HEK293T (cell line): ENCODE measurements around the gene NECAB3.

ENCODE experiments used
- CTCF ChIA-PET: fragments of 350-600 bp; formaldehyde crosslinking; extraction: SDS; loops from one replicate; lab custom pipeline; 2021; ENCODE audit warnings: antibody characterized with exemption, inconsistent platforms; lab: Yijun Ruan, JAX
- POLR2A ChIA-PET: fragments of 350-600 bp; formaldehyde crosslinking; extraction: SDS; loops from one replicate; lab custom pipeline; 2020; ENCODE audit warnings: antibody characterized with exemption, inconsistent platforms; lab: Yijun Ruan, JAX
- DNase-seq: peaks from one replicate; pipeline ENCODE4 v3.0.0; 2012; ENCODE audit warnings: mixed read lengths; ENCODE audit errors: extremely low spot score
- ARNT ChIP-seq: fragments of 450-650 bp; IDR thresholded peaks from 2 replicates; pipeline ENCODE4 v1.6.1; 2017; ENCODE audit warnings: mild to moderate bottlenecking
- BHLHE40 ChIP-seq: fragments of 450-650 bp; IDR thresholded peaks from 2 replicates; pipeline ENCODE4 v1.6.1; 2016; ENCODE audit warnings: mild to moderate bottlenecking, moderate library complexity, borderline replicate concordance
- CTBP1 ChIP-seq: fragments of 450-650 bp; IDR thresholded peaks from 2 replicates; pipeline ENCODE4 v1.6.1; 2016; ENCODE audit warnings: borderline replicate concordance
- ELF4 ChIP-seq: fragments of 450-650 bp; IDR thresholded peaks from 2 replicates; pipeline ENCODE4 v1.6.1; 2017; ENCODE audit warnings: antibody characterized with exemption
- FOXA1 ChIP-seq: fragments of 450-650 bp; IDR thresholded peaks from 2 replicates; pipeline ENCODE4 v1.6.1; 2016; ENCODE audit warnings: mild to moderate bottlenecking
- FOXK2 ChIP-seq: fragments of 450-650 bp; IDR thresholded peaks from 2 replicates; pipeline ENCODE4 v1.6.1; 2016; ENCODE audit warnings: mild to moderate bottlenecking
- FOXM1 ChIP-seq: fragments of 450-650 bp; IDR thresholded peaks from 2 replicates; pipeline ENCODE4 v1.6.1; 2017; ENCODE audit warnings: mild to moderate bottlenecking, borderline replicate concordance
- HDGF ChIP-seq: fragments of 450-650 bp; IDR thresholded peaks from 2 replicates; pipeline ENCODE4 v1.6.1; 2017; ENCODE audit warnings: antibody characterized with exemption, borderline replicate concordance
- L3MBTL2 ChIP-seq: fragments of 450-650 bp; conservative IDR thresholded peaks from 2 replicates; pipeline ENCODE4 v1.6.1; 2016; ENCODE audit warnings: mild to moderate bottlenecking
- LEF1 ChIP-seq: fragments of 450-650 bp; IDR thresholded peaks from 2 replicates; pipeline ENCODE4 v1.6.1; 2017; ENCODE audit warnings: mild to moderate bottlenecking, borderline replicate concordance
- NFRKB ChIP-seq: fragments of 450-650 bp; IDR thresholded peaks from 2 replicates; pipeline ENCODE4 v1.6.1; 2016; ENCODE audit warnings: mild to moderate bottlenecking, moderate library complexity
- SP1 ChIP-seq: fragments of 450-650 bp; IDR thresholded peaks from 2 replicates; pipeline ENCODE4 v1.6.1; 2017
- SUZ12 ChIP-seq: fragments of 450-650 bp; IDR thresholded peaks from 2 replicates; pipeline ENCODE4 v1.6.1; 2016; ENCODE audit warnings: mild to moderate bottlenecking
- TARDBP ChIP-seq: fragments of 450-650 bp; IDR thresholded peaks from 2 replicates; pipeline ENCODE4 v1.6.1; 2016
- ZNF384 ChIP-seq: fragments of 450-650 bp; IDR thresholded peaks from 2 replicates; pipeline ENCODE4 v1.6.1; 2016
- TF ChIP-seq, protein P1 (sequence below): fragments of 450-650 bp; IDR thresholded peaks from 2 replicates; pipeline ENCODE4 v1.6.1; 2016

Gene NECAB3

DNA sequence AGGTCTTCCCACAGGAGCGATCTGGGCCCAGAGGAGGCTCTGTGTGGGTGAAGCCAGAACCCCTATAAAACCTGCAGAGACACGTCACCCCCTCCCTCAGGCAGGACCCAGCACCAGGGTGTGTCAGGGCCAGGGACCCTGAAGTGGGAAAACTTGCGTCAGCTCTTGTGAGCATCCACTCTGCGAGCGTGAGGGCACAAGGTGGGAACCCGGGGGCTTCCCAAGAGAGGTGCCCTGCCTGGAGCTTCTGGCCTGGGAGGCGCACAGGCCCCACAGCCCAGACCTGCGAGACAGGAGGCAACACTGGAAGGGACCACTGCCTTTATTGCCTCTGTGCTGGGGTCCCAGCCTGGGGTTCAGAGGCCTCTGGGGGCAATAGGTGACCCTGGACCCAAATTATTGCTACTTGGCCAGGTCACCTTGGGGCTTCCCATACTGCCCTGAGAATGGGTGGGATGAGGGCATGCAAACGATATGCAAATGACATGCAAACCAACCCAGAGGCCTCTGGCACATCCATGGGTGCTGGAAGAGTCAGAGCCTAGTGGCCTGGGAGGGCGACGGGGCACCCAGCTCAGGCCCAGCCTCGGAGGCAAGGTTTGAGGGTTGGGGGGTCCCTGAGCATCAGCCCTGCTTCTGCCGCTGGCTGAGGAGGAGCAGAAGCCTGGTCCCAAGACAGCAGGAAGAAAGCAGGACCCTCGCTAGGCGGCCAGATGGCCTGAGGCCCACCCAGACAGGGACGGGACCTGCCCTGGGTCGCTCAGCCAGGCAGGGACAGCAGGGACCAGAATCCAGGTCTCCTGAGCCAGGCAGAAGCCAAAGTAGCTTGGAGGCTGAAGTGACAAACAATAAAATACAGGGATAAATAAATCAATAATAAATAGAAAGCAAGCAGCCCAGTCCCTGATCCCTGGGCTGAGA is 17.2 kb downstream of the NECAB3 start:
- no peak for TF ChIP-seq ELF4
- no peak for TF ChIP-seq CTBP1
- no peak for TF ChIP-seq FOXK2
- no peak for TF ChIP-seq BHLHE40
- TF ChIP-seq NFRKB: no peak
- no peak for TF ChIP-seq FOXA1
- no peak for TF ChIP-seq LEF1
- no peak for TF ChIP-seq ZNF384
- TF ChIP-seq, protein P1, sequence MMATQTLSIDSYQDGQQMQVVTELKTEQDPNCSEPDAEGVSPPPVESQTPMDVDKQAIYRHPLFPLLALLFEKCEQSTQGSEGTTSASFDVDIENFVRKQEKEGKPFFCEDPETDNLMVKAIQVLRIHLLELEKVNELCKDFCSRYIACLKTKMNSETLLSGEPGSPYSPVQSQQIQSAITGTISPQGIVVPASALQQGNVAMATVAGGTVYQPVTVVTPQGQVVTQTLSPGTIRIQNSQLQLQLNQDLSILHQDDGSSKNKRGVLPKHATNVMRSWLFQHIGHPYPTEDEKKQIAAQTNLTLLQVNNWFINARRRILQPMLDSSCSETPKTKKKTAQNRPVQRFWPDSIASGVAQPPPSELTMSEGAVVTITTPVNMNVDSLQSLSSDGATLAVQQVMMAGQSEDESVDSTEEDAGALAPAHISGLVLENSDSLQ: no peak
- TF ChIP-seq HDGF: no peak
- no peak for TF ChIP-seq FOXM1
- no peak for TF ChIP-seq TARDBP
- no peak for TF ChIP-seq ARNT
- TF ChIP-seq SP1: no peak
- no peak for TF ChIP-seq L3MBTL2
- TF ChIP-seq SUZ12: no peak
- no peak for DNase-seq
- ChIA-PET POLR2A (no interaction called here), CTCF (no interaction called here)

DNA sequence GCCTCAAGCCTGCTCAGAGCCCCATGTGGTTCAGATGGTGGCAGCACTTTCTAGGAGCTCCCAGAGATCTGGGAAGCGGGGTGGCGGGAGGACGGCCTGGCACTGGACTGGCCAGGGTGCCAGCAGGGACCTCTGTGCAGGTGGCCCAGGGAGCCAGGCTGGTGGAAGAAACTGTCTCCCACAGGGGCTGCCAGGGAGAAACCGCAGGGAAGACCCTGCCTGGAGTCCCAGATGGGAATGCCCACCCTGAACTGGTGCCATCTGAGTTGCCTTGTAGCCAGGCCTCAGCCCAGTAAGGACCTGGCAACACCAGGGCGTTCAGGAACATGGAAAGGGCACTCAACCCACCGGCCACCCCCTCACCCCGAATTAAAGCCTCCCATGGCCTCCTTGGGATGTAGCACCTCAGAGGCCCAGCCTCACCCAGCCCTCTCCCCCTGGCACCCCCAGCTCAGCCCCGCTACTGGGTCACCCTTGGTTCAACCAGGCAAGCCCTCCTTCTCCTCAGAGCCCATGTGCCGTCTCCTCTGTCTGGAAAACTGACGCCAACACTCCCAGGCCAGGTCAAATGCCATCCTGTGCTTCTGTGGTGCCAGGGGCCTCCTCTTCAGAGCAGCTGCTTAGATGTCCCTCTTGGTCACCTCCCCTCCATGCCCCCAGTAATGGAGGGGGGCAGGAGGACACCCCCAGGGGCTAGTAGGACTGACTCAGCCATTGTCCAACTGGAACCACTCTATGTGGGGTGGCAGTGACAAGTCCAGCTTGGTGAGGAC is 18.0 kb downstream of the NECAB3 start:
- DNase-seq: no peak
- POLR2A ChIA-PET: no interaction called here
- TF ChIP-seq FOXM1 (no peak), FOXK2 (no peak), BHLHE40 (no peak), TARDBP (no peak), ARNT (no peak), HDGF (no peak)
- TF ChIP-seq, protein P1: no peak
- CTCF ChIA-PET: no interaction called here

DNA sequence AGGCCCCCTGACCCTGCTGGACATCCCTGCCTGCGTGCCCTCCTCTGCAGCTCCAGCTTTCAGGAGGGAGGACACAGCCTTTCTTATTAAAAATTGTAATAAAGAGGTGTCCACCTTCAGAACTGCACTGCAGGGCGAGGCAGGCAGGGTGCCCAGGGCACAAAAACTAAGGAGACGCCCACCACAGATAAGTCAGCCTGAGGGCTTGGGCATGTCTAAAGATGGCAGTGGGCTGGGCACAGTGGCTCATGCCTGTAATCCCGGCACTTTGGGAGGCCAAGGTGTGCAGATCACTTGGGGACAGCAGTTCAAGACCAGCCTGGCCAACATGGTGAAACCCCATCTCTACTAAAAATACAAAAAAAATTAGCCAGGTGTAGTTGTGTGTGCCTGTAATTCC is 19.1 kb downstream of the NECAB3 start:
- ChIA-PET POLR2A (interaction anchor here (3.1 kb wide), 1 partner anchor 9 kb away, joined by 23 read pairs; the partner anchor contains the start of gene C20orf144), CTCF (no interaction called here)
- no peak for DNase-seq
- TF ChIP-seq HDGF: no peak

DNA sequence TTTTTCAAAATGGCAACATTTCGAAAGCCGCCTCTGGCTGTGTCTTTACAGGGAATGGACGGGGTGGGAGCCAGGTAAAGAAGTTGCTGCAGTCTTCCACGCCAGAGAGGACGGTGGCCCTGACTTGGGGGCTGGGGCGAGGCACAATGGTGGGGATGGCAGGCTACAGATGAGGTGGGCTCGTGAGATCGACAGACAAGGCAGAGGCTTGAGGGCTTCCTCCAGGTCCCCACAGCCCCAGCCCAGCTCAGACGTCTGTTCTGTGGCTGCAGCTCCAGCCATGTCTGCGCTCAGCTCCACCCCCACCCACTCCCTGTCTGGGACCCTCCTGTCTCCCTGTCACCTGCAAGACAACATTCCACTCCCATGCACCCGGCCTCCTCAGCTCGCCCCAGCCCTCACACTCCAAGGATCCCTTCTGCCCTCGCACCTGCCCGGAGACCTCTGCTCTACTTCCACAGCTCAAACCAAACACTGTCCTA is 19.5 kb downstream of the NECAB3 start:
- DNase-seq: no peak

DNA sequence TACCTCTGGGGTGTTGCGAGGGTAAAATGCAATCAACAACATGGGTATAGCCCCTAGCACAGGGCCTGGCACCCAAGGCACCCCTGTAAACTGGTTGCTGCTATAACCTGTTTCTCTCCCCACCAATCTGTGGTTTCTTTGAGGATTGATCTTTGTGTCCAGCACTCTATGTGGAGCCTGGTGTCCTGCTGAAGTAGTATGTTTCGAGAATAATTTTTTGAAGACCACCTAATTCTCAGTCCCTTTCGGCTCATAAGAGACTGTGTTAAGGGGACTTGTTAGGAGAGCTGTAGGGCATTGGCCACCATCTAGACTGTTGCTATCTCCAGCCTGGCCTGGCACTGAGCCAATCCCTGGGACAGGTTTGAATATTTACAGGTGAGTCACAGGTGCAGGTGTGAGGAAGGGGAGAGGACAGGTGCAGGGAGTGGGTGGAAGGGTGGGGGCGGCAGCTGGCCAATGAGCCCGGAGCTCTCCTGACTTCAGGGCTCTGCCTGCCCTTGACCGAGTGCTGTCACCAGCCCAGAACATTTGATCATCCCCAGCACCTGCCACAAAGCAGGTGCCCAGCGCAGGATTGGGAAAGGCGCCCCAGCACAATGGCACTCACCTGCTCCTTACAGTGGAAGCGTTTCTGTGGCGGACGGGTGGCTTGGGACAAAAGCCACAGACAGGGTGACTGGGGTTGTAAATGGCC is 20.2 kb downstream of the NECAB3 start:
- POLR2A ChIA-PET: interaction anchor here (0.6 to 3.1 kb wide), 3 partner anchors 10 to 139 kb away, joined by 3 to 23 read pairs (median 3); partner anchors contain the start of gene C20orf144
- no peak for DNase-seq
- TF ChIP-seq BHLHE40 (no peak), TARDBP (no peak), HDGF (no peak), CTBP1 (no peak), ELF4 (no peak), LEF1 (no peak), FOXA1 (no peak), ZNF384 (no peak), SUZ12 (no peak)
- CTCF ChIA-PET: interaction anchor here (0.9 to 1.0 kb wide), 4 partner anchors 9 to 138 kb away, joined by 3 to 5 read pairs (median 4); no protein-coding TSS in a partner anchor

More for the DNA sequence above, 19.5 kb downstream of the NECAB3 start:
- TF ChIP-seq FOXM1 (no peak), ZNF384 (no peak), LEF1 (no peak), TARDBP (no peak), ELF4 (no peak), FOXK2 (no peak), SUZ12 (no peak), BHLHE40 (no peak), FOXA1 (no peak)
- POLR2A ChIA-PET: interaction anchor here (3.1 kb wide), 1 partner anchor 9 kb away, joined by 23 read pairs; the partner anchor contains the start of gene C20orf144
- CTCF ChIA-PET: no interaction called here
